ENCODE measurements around the gene NUMA1.

Gene NUMA1

DNA sequence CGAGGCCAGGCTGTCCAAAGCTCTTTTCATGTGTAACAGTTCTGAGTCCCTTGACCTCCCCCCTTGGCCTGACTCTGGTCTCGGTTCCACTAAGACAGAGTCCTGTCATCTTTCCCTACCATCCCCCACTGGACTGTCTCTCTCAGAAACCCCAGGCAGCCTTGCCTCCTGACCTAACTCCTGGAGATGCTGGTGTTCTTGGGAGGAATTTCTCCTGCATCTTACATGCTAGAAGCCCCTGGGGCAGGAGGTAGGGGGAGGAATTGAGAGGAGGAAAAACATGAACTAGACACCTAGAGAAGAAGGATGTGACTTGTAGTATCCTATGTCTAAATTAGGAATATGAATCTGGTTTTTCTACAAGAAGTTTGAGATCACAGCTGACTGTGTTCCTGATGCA, 82.3 kb downstream of the NUMA1 start:
- no peak for DNase-seq

DNA sequence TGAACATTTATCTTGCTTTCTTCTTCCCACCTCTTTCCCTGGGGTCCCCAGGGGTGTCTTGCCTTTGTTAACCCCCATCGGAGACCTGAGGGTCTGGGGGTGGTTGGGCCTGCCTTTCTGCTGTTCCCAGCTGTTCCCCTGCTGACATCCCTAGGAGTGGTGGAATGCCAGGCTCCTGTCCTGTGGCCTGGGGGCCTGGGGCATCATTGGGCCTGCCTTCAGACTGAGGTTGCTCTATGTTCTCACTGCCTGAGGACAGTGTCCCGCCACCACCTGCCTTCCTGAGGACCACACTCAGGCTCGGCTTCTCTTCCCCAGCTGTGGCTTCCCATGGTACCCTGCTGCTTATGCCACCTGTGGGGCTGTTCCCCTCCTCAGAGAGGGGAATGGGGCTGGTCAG, 82.7 kb downstream of the NUMA1 start:
- no peak for DNase-seq

DNA sequence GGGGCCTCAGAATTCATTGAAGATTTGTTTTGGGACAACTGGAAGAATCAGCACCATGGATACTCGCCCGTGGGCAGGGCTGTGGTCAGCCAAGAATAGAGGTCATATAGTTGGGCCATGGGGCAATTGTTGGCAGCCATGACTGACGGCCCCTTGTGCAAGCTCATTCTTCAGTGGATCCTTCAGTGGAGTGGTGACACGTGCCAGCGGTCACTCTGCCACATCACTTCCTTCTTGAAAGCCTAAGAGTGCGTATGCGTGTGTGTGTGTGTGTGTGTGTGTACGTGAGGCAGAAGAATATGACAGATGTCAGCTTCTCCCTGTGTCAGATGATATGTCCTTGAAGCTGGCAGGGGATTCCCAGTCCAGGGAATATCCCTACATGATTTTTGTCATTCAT, 83.4 kb downstream of the NUMA1 start:
- no peak for DNase-seq

DNA sequence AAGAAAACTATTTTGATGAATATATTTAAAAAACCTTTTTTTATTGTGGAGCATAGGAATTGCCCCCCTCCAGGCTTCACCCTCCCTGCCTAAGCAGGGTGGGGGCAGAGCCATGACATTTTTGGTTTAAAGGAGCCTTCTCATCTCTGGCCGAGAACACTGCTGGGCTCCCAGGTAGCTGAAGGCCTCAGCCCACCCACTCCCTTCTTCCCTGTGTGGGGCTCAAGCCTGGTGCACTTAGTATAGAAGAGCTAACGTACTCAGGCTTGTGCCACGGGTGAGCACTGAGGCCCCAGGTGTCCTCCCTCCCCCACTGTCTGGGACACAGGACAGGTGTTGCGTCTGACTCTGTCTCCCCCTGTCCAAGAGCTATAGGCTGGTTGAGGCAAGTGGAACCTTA, 83.8 kb downstream of the NUMA1 start:
- no peak for DNase-seq

DNA sequence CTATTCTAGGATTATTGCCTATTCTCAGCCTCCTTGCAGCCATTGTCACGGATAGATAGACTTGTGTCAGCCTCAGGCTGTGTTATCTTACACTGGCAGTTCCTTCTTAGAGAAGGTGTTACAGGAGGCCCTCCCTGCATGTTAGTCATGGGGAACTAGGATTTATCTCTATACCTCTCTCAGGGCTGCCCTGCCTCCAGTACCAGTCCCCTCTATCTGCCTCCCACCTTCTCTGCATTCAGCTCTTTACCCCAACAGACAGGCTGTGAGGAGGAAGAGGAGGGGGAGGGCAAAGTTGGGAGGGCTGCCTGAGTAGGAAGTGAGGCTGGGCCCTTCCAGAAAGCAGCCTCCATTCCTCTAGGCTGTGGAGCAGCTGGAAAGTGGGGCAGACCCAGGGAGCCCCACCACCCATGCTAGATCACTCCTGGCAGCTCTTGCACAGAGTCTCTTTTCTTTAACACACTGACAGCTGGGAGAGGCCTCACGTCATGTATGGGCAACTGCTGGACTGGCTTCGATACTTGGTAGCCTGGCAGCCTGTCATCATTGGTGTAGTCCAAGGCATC, 84.5 kb downstream of the NUMA1 start:
- no peak for DNase-seq

DNA sequence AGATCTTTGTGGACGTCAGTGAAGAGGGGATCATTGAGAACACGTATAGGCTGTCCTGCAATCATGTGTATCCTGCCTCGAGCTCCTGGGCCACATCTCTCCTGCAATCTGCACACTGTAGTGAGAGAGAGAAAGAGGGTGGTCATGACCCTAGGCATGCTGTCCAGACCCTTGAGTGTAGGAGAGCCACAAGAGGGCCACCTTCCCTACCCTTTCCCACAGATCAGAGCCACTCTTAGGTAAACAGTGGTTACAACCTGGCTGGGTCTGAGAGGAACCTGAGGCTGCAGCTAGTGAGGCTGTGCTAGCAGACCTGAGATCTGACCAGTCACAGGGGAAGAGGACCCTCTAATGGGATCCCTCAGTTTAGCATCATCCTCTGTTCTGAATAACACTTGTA, 85.6 kb downstream of the NUMA1 start:
- DNase-seq, result no peak

DNA sequence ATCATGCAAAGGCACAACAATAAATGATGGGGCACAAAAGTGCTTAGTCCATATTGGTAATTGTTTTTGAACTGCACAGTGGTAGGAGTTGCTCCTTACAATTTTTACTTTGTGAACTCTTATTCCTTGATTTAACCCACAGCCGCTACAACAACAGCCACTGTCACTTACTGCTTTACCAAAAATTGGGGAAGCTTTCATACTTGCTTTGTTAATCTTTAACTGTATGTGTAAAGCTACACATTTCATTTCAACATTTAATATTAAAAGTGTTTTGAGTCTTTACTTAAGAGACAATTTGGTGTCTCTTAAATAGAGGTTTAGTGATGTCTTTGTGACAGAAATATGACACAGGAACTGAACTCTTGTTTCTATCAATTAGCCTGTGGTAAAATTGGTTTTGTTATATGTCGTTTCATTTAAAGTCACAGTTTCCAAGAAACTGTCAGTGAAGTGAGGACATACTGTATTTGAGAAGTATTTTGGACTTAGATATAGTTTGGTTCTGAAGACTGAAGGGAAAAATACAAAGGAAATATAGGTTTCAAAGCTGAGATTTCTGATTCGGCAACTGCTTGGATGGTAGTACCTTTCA, 88.1 kb downstream of the NUMA1 start:
- no peak for DNase-seq

DNA sequence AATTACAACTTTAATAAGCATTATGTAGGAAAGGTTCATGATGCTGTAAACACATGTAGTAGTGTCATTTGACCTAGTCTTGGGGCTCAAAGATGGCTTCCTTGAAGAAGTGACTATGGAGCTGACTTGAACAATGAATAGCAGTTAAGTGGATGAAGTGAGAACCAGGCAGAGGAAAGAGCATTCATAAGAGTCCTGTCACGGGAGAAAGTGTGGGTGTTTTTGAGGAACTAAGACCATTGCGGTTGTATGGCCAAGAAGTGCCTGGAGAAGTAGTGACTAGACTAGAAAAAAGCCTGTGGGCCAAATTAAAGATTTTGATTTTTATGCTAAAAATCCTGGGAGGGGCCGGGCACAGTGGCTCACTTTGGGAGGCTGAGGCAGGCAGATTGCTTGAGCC, 88.8 kb downstream of the NUMA1 start:
- no peak for DNase-seq

DNA sequence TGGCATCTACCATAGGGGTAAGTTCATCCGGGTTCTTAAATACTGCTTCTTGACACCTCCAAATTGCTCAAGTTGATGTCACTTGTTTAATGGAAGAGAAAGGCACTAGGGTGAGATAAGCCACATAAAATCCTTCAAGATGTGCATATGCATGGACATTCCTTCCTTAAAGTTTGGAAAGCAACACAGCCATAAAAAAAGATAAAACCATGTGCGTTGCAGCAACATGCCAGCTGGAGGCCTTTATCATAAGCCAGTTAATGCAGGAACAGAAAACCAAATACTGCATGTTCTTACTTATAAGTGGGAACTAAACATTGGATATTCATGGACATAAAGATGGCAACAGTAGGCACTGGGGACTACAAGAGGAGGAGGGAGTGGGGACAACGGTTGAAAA, 89.6 kb downstream of the NUMA1 start:
- no peak for DNase-seq

DNA sequence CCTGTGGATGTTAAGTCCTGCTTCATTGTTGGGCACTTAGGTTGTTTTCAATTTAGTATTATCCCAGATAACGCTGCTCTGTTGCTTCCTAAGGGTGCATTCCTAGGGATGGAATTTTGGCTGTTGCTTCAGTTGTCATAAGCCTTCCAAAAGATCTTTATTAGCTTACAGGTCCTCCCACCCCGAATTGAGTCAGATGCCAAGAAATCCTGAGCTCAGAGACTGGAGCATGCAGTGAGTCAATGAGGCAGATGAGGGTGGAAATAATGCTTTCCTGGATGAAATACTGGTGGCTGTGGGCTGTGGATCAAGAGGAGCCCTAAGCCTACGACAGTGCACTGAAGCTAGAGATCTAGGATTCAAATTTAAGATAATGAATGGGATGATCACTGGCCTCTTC, 92.3 kb downstream of the NUMA1 start:
- DNase-seq, result no peak

DNA sequence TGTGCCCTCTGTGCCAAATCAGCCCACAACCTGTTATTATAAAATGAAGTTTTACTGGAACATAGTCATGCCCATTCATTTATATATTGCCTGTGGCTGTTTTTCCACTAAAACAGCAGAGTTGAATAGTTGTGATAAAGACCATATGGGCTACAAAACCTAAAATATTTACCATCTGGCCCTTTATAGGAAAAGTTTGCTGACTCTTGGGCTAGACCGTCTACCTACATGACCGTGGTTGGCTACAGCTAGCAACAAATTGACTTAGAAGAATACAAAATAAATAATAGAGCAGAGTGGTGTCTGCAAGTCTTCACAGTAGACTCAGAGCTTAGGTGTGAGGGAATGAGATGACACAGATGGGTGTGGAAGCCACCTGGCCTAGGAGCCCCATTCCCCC, 92.8 kb downstream of the NUMA1 start:
- no peak for DNase-seq

DNA sequence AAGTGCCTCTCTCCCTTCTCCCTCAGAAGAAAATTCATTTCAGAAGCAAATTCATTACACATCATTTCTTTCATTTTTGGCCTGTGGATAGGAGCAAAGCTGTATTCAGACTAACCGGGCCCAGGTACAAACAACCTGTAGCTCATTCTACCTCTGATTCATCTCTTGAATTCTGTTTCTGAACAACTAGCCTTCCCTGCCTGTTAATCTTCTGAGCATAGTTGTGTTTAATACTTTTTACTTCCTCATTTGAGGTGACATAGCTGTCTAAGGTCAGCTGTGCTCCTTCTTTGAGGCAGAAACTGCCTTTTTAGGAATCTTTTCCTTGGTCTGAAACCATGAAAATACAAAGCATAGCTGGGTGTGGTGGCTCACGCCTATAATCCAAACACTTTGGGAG, 94.2 kb downstream of the NUMA1 start:
- no peak for DNase-seq

DNA sequence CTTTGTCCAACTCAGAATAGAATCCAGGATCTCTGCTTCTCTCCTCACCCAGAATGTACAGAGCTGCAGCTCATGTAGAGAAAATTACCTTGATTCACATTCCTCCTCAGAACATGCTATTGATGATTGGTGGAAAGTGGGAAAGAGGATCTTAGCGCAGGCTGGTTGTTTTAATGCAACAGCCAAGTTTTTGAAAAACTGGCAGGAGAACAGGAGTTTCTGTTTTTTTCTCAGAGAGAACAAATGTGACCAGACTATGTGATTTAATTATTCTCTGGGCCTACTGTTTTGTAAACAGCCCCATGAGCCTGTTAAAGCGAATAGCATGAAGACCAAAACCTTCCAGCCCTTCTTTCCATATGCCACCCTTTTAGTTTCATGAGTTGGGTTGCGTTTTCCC, 100.7 kb downstream of the NUMA1 start:
- no peak for DNase-seq

DNA sequence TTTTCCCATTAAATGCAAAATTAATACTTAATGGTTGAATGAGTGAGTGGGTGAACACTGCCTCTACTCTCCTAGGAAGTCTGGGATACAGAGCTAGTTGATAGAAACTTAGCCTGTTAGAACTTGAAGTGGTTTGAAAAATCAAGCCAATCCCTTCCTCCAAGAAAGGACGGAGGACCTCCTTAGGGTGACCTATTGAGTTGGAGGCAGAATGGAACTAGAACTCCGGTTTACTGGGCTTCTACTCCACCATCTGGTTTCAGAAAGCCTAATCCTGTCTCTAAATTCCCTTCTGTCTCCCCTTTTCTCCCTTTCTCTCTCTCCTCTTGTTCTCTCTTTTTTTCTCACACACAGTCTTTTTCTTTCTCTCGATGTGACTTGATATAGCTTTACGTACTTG, 101.2 kb downstream of the NUMA1 start:
- DNase-seq, result no peak

DNA sequence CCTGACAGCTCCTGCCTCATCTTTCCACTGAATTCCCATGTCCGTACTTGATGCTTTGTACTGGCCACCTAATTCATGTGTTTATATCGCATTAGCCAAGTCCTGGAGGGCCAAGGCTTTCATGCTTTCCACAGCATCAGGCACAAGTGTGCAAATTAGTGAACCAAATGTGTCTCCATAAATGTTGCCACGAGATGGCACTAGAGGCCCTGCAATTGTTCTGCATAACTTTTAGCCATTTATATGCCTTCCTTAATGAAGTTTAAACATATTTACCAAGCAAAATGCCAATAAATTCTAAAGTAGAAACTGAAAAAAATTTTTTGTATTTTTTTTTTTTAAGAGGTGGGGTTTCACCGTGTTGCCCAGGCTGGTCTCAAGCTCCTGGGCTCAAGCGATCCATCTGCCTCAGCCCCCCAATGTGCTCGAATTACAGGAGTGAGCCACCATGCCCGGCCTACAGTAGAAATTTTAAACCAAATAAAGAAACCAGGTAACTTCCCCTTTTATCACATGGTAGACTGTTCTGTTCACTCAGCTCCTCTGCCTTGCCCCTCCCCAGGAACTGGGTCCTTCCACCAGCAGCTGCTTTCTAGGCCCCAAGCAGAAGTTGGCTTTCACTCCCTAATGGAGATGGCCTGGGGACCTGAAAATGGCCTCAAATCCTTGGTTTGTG, 102.5 kb downstream of the NUMA1 start:
- DNase-seq, result no peak

DNA sequence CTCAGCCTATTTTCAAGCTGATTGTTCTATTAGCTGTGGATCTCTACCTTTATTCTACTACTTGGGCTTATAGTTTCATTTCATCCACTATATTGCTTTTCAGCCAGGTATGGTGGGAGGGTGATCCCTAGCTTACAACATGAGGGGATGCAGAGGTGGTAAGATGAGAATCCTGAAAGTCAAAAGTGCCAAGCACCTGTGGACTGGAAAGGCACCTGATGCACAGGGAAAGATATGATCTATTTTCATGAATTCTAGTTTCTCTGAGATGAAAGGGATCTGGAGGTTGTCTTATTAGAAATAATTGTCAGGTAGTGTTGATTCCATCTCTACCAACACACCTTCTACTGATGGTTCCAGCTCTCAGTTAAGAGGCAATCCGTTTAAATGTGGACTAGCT, 103.3 kb downstream of the NUMA1 start:
- no peak for DNase-seq

DNA sequence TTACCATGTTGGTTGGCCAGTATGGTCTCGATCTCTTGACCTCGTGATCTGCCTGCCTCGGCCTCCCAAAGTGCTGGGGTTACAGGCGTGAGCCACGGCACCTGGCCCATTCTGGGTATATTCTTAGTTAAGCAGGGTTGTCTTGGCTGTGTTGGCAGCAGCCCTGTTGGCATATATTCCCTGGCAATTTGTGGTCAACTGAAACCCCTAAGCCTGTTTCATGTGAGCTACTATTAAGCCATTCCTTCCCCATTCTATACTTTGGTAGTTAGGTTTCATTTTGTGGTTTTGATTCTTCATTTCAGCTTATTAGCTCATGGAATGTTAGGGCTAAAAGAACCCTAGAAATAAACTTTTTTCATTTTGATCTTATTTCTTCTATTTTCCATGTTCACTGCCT, 103.8 kb downstream of the NUMA1 start:
- no peak for DNase-seq

DNA sequence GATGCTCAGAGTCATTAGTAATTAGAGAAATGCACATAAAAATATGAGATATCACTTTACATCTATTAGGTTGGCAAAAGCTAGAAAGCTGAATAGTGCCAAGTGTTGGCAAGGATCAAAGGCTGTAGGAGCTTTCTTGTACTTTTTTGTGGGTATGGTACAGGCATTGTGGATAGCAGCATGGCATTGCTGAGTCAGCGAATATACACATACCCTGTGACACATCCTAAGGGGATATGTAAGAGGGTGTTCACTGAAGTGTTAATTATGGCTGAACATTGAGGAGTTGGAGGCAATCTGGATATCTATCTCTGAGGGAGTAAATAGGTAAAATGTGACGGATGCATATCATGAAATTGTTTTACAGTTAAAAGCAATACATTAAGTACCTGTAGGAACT, 108.7 kb downstream of the NUMA1 start:
- DNase-seq, result no peak

DNA sequence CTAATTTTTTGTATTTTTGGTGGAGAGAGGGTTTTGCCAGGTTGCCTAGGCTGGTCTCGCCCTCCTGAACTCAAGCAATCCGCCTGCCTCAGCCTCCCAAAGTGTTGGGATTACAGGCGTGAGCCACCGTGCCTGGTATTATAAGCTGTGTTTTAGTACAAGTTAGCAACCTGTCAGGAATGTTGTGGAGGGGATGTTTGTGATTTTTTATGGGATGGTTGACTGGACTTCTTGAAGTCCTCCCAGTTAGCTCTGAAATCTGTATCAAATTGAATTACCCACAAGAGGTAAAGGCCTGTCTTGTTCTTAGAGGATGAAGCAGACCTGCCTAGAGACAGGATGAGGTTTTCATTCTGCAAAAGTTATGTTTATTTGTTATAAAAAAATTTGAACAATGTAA, 115.7 kb downstream of the NUMA1 start:
- DNase-seq, result no peak

DNA sequence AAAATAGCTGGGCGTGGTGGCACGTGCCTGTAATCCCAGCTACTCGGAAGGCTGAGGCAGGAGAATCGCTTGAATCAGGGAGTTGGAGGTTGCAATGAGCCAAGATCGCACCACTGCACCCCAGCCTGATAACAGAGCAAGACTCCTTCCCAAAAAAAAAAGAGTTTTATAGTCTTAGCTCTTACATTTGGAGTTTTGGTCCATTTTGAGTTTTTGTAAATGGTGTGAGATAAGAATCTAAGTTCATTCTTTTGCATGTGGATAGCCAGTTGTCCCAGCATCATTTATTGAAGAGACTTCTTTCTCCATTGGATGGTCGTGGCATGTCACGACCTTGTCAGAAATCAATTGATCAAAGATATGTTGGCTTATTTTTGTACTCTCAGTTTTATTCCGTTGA, 116.9 kb downstream of the NUMA1 start:
- no peak for DNase-seq

DNA sequence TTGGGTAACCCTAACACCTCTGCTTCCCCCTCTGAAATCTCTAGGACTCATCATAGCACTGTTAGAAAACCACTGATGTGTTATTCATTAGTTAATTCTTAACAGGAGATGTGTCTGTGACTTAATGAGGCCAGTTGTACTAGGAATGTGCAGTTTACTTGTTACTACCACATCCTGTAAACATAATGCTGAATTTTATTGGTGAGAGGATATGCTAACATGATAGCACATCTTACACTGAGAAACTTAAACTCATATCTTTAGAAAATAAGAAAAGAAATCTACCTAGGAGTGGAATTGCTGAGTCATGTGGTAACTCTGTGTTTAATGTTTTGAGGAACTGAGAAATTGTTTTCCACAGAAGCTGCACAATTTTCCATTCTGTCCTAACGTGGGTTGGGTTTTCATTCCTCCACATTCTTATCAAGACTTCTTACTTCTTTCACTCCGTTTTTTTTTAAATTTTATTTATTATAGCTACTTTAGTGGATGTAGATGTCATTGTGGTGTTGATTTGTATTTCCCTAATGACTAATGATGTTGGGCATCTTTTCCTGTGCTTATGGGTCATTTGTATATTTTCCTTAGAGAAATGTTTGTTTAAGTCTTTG, 117.8 kb downstream of the NUMA1 start:
- DNase-seq, result no peak

DNA sequence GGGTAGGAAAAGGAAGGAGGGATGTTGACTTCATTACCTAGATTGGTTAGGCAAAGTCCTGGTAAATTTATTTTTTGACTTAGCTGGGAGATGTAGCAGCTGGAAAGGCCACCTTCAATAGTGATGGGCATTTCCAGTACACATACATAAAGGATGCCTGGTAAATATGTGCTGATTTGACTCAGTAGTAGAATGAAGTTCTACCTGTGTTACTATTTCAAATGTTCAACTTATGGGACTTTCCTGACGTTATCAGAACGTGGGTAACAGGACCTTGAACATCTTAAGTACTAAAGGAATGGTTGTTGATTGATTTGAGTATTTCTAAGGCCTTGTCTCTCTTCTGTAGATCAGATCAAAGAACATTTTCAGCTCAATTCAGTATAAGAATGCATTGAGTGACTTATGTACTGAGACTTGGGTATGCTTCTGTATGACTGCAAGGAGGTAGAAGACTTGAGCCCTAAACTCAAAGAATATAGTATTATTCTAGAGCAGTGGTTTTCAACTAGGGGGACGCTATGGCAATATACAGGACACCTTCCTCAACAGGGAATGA, 124.4 kb downstream of the NUMA1 start:
- no peak for DNase-seq
